ENCODE measurements around the gene RNF150.

DNA sequence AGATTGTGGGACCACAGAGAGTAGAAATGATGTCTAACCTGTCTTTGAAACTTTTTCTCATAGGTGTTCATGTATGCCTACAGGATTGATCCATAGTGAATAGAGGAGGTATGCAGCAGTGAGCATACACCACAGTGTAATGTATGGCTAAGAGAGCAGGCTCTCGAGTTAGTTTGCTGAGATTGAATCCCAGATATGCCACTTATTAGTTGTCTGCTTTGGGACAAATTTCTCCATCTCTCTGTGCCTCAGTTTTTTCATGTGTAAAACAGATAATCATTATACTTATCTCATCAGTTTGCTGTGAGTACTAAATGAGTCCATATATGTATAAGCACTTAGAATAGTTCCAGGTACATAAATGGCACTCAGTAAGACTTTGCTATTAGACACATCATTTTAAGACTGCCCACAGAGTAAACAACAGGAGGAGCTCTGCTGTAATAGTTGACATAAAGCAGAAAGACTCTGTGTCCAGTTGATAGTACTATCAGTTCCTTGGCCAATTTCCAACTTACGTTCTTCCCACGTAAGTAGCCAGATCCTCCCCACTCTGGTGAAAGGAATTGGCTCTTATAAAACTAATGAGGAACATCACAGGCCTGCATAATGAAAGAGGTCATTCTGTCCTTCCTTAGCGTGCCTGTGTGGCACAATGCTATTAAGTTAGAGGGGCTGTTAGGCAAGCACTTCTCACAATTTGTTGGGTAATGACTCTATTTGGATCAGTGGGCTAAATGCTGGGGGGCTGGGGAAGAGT lies 20.7 kb upstream of the RNF150 start:
- TF ChIP-seq POLR2A (IDR thresholded peaks at IDR 0.05; ENCODE audit: low read depth), result no peak
- TF ChIP-seq, protein P1, sequence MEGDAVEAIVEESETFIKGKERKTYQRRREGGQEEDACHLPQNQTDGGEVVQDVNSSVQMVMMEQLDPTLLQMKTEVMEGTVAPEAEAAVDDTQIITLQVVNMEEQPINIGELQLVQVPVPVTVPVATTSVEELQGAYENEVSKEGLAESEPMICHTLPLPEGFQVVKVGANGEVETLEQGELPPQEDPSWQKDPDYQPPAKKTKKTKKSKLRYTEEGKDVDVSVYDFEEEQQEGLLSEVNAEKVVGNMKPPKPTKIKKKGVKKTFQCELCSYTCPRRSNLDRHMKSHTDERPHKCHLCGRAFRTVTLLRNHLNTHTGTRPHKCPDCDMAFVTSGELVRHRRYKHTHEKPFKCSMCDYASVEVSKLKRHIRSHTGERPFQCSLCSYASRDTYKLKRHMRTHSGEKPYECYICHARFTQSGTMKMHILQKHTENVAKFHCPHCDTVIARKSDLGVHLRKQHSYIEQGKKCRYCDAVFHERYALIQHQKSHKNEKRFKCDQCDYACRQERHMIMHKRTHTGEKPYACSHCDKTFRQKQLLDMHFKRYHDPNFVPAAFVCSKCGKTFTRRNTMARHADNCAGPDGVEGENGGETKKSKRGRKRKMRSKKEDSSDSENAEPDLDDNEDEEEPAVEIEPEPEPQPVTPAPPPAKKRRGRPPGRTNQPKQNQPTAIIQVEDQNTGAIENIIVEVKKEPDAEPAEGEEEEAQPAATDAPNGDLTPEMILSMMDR (IDR thresholded peaks at IDR 0.05), result no peak
- no peak for TF ChIP-seq POLR2AphosphoS5 (IDR thresholded peaks at IDR 0.05)
